ENCODE measurements around the gene PSAT1.

Gene PSAT1

GRCh38 chr9:78369639-78370219, 72.8 kb downstream of the PSAT1 start:
- peak; percentile 70 for DNase-seq

GRCh38 chr9:78370991-78371390, 74.1 kb downstream of the PSAT1 start:
- DNase-seq = no peak

- DNase-seq = no peak
Measured at GRCh38 chr9:78371981-78372380, 75.1 kb downstream of the PSAT1 start.
